ENCODE measurements around the gene IL22RA2.

The IL22RA2 gene

DNA sequence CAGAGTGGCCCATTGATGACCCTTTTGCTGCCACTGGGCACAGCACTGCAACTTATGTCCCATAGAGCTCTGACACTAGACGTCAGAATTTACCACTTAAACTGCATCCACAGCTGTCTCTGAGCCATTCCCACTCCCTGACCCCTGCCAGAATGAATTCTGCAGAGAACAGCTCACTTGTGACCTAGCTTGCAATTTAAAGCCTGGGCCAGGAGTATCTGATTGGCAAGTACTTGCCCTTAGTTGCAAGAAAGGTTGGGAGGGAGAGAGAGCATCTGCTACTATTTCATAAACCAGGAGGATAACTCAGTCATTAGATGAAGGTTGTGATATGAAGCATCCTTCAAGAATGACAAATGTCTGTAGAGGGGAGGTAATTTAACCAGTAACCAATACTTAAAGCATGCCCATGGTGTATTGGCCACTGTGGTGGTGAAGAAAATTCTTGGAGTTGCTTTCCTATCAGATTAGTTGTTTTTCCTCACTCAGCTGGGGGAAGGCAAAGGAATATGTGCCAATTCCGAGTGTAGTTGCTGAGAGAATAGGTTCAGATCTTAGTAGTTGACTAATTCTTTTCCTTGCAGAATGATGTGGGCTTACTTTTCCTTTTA lies 46.5 kb downstream of the IL22RA2 start:
- no peak overlapping the region for H3K4me3 ChIP-seq (ENCODE audit: low read depth, low read length)
- no peak for DNase-seq (ENCODE audit: low read depth)
- TF ChIP-seq, protein P1, sequence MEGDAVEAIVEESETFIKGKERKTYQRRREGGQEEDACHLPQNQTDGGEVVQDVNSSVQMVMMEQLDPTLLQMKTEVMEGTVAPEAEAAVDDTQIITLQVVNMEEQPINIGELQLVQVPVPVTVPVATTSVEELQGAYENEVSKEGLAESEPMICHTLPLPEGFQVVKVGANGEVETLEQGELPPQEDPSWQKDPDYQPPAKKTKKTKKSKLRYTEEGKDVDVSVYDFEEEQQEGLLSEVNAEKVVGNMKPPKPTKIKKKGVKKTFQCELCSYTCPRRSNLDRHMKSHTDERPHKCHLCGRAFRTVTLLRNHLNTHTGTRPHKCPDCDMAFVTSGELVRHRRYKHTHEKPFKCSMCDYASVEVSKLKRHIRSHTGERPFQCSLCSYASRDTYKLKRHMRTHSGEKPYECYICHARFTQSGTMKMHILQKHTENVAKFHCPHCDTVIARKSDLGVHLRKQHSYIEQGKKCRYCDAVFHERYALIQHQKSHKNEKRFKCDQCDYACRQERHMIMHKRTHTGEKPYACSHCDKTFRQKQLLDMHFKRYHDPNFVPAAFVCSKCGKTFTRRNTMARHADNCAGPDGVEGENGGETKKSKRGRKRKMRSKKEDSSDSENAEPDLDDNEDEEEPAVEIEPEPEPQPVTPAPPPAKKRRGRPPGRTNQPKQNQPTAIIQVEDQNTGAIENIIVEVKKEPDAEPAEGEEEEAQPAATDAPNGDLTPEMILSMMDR (IDR thresholded peaks at IDR 0.05; ENCODE audit: low read depth, low read length, missing control alignments), result no peak

DNA sequence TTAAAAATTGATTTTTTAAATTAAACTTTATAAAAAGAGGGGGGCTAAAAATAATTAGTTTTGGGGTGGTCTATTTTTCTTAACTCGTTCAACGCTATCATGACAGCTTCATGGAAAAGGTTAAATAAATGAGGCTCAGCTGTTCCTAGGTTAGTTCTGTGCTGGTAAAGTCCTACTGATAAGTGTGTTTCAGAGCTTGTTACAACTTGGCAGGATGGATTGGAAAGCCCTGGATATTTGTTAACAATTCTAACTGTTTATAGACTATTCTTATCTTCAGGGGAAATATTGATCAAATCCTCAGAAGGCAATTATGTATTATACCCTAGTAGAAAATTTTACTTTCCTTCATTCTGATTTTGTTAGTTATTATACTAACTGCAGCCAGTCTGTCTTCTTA lies 50.4 kb downstream of the IL22RA2 start:
- no peak overlapping the region for H3K4me3 ChIP-seq (ENCODE audit: low read depth, low read length)
- no peak for DNase-seq (ENCODE audit: low read depth)
- TF ChIP-seq, protein P1 (IDR thresholded peaks at IDR 0.05; ENCODE audit: low read depth, low read length, missing control alignments), result no peak

DNA sequence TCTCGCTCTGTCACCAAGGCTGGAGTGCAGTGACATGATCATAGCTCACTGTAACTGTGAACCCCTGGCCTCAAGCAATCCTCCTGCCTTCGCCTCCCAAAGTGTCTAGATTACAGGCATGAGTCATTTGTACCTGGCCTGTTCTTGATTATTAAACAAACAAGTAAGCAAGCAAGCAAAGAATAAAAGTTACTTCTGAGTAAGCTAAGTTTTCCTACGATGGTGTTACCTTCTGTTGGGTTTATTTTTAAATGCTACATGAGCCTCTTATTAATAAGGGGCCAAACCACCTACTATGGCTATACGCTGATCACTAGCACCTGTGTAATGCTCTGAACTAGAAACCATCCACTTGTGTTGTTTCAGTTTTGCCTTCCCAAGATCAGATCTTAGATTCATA lies 50.8 kb downstream of the IL22RA2 start:
- TF ChIP-seq, protein P1 (IDR thresholded peaks at IDR 0.05; ENCODE audit: low read depth, low read length, missing control alignments), result no peak
- DNase-seq (ENCODE audit: low read depth), result no peak
- no peak overlapping the region for H3K4me3 ChIP-seq (ENCODE audit: low read depth, low read length)

DNA sequence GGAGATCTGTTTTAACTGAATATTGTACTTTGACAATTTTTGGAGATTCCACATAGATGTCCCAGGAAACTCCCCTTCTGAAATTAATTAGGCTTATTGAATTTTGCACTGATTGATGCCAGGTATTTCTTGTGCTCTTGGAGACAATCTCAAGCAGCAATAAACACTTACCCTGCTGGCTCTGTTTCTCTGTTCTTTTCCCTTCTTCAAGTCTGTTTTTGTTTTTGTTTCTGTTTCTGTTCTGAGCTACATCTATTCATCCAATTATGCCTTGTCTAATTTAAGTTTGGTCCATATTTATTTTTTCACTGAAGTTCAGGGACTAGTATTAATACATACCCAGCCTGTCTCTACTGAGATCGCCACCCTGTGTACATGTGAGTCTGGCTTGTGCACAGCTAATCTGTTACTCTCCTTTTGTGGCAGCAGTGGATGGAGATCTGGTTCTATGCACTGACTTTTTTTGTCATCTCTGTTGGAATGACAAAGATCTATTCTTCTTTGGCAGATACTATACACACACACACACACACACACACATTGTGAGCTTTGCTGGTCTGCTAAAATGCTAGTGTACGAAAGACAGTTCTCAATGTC lies 51.9 kb downstream of the IL22RA2 start:
- TF ChIP-seq, protein P1 (IDR thresholded peaks at IDR 0.05; ENCODE audit: low read depth, low read length, missing control alignments), result no peak
- no peak overlapping the region for H3K4me3 ChIP-seq (ENCODE audit: low read depth, low read length)
- DNase-seq (ENCODE audit: low read depth), result no peak

DNA sequence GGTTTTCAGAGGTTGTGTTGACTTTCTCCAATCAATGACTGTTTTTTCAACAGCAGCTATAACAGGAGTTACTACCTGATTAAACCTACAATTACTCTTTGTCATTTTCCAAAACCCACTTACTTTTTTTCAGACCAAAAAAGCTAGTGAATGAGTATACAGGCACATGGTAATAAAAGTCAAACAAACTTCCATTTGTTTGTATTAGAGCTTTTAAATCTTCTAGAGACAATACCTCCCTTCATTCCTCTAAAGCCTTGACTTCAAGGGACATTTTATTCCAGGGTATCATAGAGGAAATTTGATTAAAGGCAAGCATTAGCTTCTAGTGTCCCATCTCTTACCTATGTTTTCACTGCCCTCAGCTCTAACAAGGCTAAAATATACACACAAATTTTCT lies 52.7 kb downstream of the IL22RA2 start:
- no peak overlapping the region for H3K4me3 ChIP-seq (ENCODE audit: low read depth, low read length)
- TF ChIP-seq, protein P1 (IDR thresholded peaks at IDR 0.05; ENCODE audit: low read depth, low read length, missing control alignments), result no peak
- no peak for DNase-seq (ENCODE audit: low read depth)

DNA sequence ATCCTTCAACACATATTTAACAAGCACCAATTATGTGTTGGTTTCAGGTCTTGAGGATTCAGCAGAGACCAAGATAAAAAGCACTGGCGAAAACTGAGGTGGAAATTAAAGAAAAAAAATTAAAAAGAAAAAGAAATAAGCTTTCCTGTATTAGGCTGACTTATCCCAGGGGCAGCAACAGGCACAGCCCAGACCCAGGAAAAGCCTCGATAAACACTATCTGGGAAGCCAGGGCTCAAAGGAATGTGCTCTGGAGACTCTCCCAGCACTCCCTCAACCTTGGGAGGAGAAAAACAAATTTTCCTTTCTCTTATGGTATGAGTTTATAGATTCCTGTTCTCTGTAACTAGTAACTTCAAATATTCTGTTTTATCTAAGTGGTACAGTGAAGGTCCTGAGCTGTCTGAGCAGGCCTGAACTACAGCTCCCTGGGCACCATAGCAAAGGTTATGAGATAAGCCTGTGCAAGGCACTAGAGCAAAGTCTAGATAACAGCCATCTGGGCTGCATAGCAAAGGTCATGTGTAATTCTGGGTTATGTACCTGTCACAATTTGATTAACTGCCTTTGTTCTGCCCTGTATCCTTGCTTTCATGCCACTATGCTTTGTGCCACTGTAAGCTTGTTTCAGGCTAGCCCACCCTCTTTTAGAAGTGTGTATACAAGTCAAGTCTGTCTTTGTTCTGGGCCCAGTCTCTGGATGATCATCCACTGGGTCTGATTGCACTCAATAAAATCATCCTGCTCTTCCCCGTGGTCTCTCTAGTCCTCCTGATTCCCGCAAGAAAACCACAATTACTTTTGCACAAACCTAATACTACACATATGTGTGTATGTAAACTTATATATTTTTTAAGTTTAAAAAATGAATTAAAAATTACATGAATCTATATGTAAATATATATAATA lies 54.0 kb downstream of the IL22RA2 start:
- no peak for DNase-seq (ENCODE audit: low read depth)
- H3K4me3 ChIP-seq (ENCODE audit: low read depth, low read length), result no peak overlapping the region
- TF ChIP-seq, protein P1 (IDR thresholded peaks at IDR 0.05; ENCODE audit: low read depth, low read length, missing control alignments), result no peak

Data from GM12864 (cell line).